GM10266 (cell line): Measurements from ENCODE around the gene VSTM5.

ENCODE experiments used
- DNase-seq: peaks from one replicate; pipeline ENCODE4 v3.0.0; 2012; ENCODE audit errors: extremely low spot score
- TF ChIP-seq, protein P1 (sequence below): IDR thresholded peaks from 2 replicates; pipeline ENCODE4 v1.5.1; 2012; ENCODE audit warnings: mild to moderate bottlenecking, low read depth; ENCODE audit not compliant: control insufficient read depth, insufficient read depth; ENCODE audit errors: missing control alignments

The VSTM5 gene

GRCh38 chr11:93831343-93832127 is 18.9 kb downstream of the VSTM5 start:
- no peak for DNase-seq
- TF ChIP-seq, protein P1, sequence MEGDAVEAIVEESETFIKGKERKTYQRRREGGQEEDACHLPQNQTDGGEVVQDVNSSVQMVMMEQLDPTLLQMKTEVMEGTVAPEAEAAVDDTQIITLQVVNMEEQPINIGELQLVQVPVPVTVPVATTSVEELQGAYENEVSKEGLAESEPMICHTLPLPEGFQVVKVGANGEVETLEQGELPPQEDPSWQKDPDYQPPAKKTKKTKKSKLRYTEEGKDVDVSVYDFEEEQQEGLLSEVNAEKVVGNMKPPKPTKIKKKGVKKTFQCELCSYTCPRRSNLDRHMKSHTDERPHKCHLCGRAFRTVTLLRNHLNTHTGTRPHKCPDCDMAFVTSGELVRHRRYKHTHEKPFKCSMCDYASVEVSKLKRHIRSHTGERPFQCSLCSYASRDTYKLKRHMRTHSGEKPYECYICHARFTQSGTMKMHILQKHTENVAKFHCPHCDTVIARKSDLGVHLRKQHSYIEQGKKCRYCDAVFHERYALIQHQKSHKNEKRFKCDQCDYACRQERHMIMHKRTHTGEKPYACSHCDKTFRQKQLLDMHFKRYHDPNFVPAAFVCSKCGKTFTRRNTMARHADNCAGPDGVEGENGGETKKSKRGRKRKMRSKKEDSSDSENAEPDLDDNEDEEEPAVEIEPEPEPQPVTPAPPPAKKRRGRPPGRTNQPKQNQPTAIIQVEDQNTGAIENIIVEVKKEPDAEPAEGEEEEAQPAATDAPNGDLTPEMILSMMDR = no peak

DNA sequence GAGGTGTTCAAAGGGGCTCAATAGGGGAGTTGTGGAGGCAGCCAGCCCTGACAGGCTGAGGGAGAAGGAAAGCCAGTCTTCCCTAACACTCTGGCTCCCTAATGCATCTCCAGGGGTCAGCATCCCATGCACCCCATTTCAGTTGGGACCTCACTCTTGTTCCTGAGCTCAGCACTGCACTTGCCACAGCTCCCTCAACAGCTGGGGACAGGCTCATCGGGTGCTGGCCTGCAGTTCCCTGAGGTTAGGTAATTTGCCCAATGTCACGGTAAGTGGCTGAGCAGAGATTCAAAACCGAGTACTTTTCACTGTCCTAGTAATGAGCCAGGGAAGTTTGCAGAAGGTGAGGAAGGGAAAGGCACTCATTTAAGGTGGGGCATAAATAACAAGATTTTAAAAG is 20.8 kb downstream of the VSTM5 start:
- TF ChIP-seq, protein P1 = no peak

GRCh38 chr11:93827363-93827762 is 23.1 kb downstream of the VSTM5 start:
- no peak for DNase-seq
- TF ChIP-seq, protein P1 = no peak

More for the DNA sequence above, 20.8 kb downstream of the VSTM5 start:
- DNase-seq = no peak

DNA sequence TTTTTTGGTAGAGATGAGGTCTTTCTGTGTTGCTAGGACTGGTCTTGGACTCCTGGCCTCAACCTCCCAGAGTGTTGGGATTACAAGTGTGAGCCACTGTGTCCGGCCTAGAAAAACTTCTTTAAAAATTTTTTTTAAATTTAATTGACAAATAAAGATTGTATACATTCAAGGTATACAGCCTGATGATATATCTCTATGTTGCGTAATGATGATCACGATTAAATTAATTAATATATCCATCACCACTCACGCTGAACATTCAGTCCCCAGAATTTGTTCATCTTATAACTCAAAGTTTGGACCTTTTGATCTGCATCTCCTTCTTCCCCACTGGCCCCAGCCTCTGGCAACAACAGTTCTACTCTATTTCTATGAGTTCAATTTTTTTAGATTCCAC is 27.2 kb downstream of the VSTM5 start:
- DNase-seq = no peak
- TF ChIP-seq, protein P1 = no peak

GRCh38 chr11:93822359-93822758 is 28.1 kb downstream of the VSTM5 start:
- DNase-seq = no peak
- TF ChIP-seq, protein P1 = no peak

DNA sequence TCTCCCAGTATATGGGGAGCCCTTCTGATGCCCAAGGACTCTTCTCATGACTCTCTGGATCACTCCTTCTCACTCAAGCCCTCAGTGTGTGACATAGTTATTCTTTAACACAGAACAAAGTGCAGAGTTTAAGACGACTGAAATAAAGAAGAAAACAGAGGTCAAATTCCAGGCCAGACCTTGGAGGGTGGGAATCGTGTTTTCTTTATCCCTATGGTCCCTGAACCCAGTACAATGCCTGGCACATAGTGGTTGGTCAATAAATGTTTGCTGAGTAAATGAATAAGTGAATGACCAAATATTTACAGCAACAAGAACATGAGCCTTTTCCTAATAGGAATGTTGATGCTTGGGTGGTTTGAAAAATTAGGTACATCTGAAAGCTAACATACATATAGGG is 28.8 kb downstream of the VSTM5 start:
- TF ChIP-seq, protein P1 = no peak
- DNase-seq = no peak

DNA sequence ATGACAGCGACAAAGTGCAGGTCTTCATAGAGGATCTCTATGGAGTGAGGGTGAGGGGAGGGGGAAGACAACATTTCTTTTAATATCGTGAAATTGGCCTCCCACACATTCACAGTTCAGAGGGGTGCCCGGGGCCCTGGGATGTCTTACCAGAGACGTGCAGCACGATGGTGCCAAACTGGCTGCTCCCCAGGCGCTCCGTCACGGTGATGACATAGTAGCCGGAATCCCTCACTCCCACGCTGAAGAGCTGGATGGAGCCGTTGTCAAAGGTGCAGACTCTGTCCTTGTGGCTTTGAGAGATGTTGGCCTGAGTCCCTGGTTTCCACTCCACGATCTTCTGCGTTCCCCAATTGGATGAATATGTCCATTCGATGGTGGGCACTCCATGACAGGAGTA is 29.6 kb downstream of the VSTM5 start:
- no peak for DNase-seq
- TF ChIP-seq, protein P1 = no peak
